ENCODE results near the gene ARGLU1. TPM values are rescaled to one million over a fixed set of nuclear protein-coding genes. Genes with fewer than 3 reads are reported as not detected.

ARGLU1 gene
- total and polyA plus RNA-seq, 9 of the 15 experiments (the other 6 are each of a cell fraction or from before 2014, with no cell fraction given), result 19.3 to 99.9 (median 49.3) TPM

DNA sequence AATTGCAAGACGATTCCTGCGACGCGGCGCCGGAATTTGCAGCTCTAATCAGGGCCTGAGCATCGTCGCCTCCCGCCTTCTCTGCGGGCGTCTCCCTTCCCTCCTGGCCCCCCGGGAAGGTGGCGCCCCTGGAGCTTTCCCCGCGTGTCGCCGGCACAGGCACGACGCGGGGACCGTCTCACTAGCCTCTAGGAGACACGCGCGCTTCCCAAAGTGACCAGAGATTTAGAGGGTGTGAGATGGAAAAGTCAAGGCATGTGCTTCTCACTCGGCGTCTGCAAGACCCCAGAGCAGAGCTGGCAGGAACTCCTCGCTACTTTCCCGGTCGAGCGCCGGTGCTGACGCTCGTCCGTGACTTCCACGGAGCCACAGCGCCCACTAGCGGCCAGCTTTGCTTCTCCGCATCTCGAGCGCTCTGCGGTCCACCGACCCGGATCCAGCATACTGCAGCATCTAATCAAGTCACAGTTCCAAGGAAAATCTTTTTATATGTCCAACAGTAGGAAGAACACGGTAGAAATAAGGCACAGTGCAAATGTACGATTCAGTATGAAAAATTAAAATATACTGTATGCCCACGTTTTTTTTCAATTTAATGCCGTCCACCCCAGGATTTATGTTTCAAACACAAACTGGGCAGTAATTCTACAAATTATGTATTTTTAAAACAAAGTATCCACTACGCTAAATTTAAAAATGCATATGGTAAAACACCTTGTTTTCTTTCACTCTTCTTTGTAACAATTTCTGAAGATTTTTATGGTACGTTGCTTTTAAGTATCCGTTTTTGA is 31.5 kb downstream of the ARGLU1 start (continued):
- TF ChIP-seq CREB5 (CRISPR knock-in tag; IDR thresholded peaks at IDR 0.05) (no peak), GABPB1 (CRISPR knock-in tag; IDR thresholded peaks at IDR 0.05) (peak; percentile 27; the same call in 1 of the 2 replicates), ZNF699 (CRISPR knock-in tag; IDR thresholded peaks at IDR 0.05; ENCODE audit: insufficient replicate concordance) (no peak), SAFB2 (IDR thresholded peaks at IDR 0.05; ENCODE audit: borderline replicate concordance, low read depth, low read length, severe bottlenecking) (no peak)

DNA sequence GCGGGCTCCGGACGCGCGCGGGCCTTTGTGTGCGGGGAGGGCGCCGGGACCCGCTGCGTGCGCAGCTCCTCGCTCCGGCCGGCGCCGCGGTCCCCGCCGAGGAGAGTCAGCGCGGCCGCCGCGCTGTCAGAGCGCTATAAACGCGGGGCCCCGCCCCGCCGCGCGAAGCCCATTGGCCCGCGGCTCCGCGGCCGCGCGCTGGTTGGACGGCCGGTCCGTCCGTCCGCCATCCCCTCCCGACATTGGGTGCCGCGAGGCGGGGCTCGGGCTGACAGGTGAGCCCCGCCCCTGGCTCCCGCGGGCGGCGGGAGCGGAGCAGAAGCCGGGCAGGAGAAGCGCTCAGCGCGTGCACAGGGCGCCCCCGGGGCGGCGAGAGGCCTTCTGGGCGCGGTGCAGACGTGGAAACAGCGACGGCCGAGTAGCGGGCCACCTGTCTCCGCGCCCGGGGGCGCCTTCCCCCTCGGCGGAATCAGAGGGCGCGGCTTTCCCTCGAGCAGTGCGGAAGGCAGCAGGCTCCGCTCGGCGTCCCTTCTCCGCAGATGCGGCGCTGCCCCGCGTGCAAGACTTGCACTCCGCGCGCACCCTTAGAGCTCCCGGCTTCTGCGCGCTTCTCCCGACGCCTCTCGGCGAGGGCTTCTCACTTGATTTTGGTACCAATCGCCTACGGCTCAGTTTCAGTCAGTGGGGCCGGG is 32.2 kb downstream of the ARGLU1 start, which contains the start of gene EFNB2:
Gene EFNB2 (minus strand): TSS at position 111 of the 692 bp plus-strand sequence. CDS start 698 bp downstream, outside the sequence.
- ATAC-seq, result peak; percentile 99
- 0% methylated on average over 11 of the region's 102 CpGs for WGBS (ENCODE audit: insufficient coverage, low coverage, missing lambda C conversion rate)
- no peaks in the 10 kb centered on the region for H3K9me3 ChIP-seq (replicated peaks; ENCODE audit: control insufficient read depth, insufficient read depth, low read depth, low read length)
- BruUV-seq (replicated peaks), result no TSS peak
- H4K20me1 ChIP-seq (replicated peaks; ENCODE audit: control insufficient read depth, insufficient read depth, low read length), result no peaks in the 10 kb centered on the region
- peak within 1 kb of the TSS; percentile 47 for H3K4me3 ChIP-seq
- H3K4me2 ChIP-seq (ENCODE audit: insufficient read depth, low read length), result peak within 1 kb of the TSS; percentile 73
- H3K4me1 ChIP-seq (replicated peaks in 1 of 2; ENCODE audit: control insufficient read depth in 2 of 2, insufficient read depth in 2 of 2, low read length in 2 of 2), result peaks cover 0 to 19% of the 10 kb centered on the region in 2 experiments; a peak in 2 of 5 replicates
- peaks cover 0 to 5% of the 10 kb centered on the region in 2 experiments; a peak in 1 of 5 replicates for H3K27me3 ChIP-seq (ENCODE audit: control insufficient read depth in 2 of 2, insufficient read depth in 2 of 2, low read length in 2 of 2)
- FAIRE-seq, result no peak
- peak within 1 kb of the TSS; percentile 25 to 88; a peak in 3 of 4 replicates for H3K9ac ChIP-seq (ENCODE audit: insufficient read depth in 1 of 2, low read depth in 2 of 2, low read length in 2 of 2)
- H3K79me2 ChIP-seq (ENCODE audit: control insufficient read depth, insufficient read depth, low read length), result no peaks in the 10 kb centered on the region
- intact Hi-C loops (cut with micrococcal nuclease), result loop anchor here (2.0 kb wide), 1 partner anchor 85 kb away; no protein-coding TSS in a partner anchor
- in situ Hi-C loops (cut with MboI), result no loop called here
- H3K9me1 ChIP-seq (ENCODE audit: control insufficient read depth, insufficient read depth, low read length), result no peaks in the 10 kb centered on the region
- peak; percentile 90 to 98 (median 97) for DNase-seq (ENCODE audit: extremely low read depth in 1 of 4, low spot score in 3 of 4)
- ChIA-PET CTCF (ENCODE audit: low intra/inter-chr PET ratio) (interaction anchor here (0.7 kb wide), 1 partner anchor 341 kb away, joined by 3 read pairs; no protein-coding TSS in a partner anchor), POLR2A (interaction anchor here (0.5 to 1.1 kb wide), 6 partner anchors 10 to 97 kb away, joined by 3 to 4 read pairs (median 3); no protein-coding TSS in a partner anchor)
- H2AFZ ChIP-seq (ENCODE audit: low read depth, low read length), result peak within 1 kb of the TSS; percentile 87
- peaks cover 2% of the 10 kb centered on the region; the same call in 1 of the 3 replicates for H3K36me3 ChIP-seq (ENCODE audit: control insufficient read depth, insufficient read depth, low read length)
- no peak within 1 kb of the TSS for H3K27ac ChIP-seq (ENCODE audit: extremely low read depth, low read depth, low read length)
- TF ChIP-seq MEIS2 (IDR thresholded peaks at IDR 0.05; ENCODE audit: partially characterized antibody) (peak; percentile 53), NFYB (IDR thresholded peaks at IDR 0.05; ENCODE audit: extremely low read depth, insufficient read length) (peak; percentile 92), MBD2 (IDR thresholded peaks at IDR 0.05; ENCODE audit: borderline replicate concordance, low read depth) (peak; percentile 40; the same call in 1 of the 2 replicates), NEUROD1 (IDR thresholded peaks at IDR 0.05; ENCODE audit: borderline replicate concordance, low read depth, low read length, partially characterized antibody) (peak; percentile 67), ZEB2 (IDR thresholded peaks at IDR 0.05) (no peak), RAD21 (CRISPR knock-in tag; conservative IDR thresholded peaks at IDR 0.05 in 1 of 2, IDR thresholded peaks at IDR 0.05 in 1 of 2) (peak in 1 of 2 experiments; percentile 12; a peak in 1 of 4 replicates), TCF15 (CRISPR knock-in tag; IDR thresholded peaks at IDR 0.05) (no peak), RCOR1 (IDR thresholded peaks at IDR 0.05; ENCODE audit: borderline replicate concordance in 1 of 2, low read depth in 2 of 2, low read length in 2 of 2) (no peak), ZNF280A (IDR thresholded peaks at IDR 0.05; ENCODE audit: low read depth, partially characterized antibody) (no peak), LCOR (CRISPR knock-in tag; IDR thresholded peaks at IDR 0.05) (no peak), FOXJ3 (CRISPR knock-in tag; IDR thresholded peaks at IDR 0.05) (no peak)
